ENCODE measurements around the gene EMP3.
"Not testable (repeated sequence)": the region's sequence is repeated elsewhere in the genome, so short reads cannot be mapped to it uniquely, and the experiment has no call there.

EMP3 gene

GRCh38 chr19:48325265-48325910 lies at the start of gene EMP3:
TSS of gene EMP3 (plus strand) at chr19:48325552. CDS start at chr19:48326845, 1,293 bp downstream.
- DNase-seq (ENCODE audit: low spot score), result peak; percentile 87

- DNase-seq (ENCODE audit: low spot score), result no peak
Measured at GRCh38 chr19:48279747-48280146, 45.6 kb upstream of the EMP3 start.

GRCh38 chr19:48283908-48284307 lies 41.4 kb upstream of the EMP3 start:
- DNase-seq (ENCODE audit: low spot score), result no peak

GRCh38 chr19:48284896-48285295 lies 40.5 kb upstream of the EMP3 start:
- DNase-seq (ENCODE audit: low spot score), result no peak

- no peak for DNase-seq (ENCODE audit: low spot score)
Measured at GRCh38 chr19:48287748-48288147, 37.6 kb upstream of the EMP3 start.

- no peak for DNase-seq (ENCODE audit: low spot score)
Measured at GRCh38 chr19:48290401-48290770, 35.0 kb upstream of the EMP3 start.

GRCh38 chr19:48290771-48291488 lies 34.4 kb upstream of the EMP3 start:
- peak; percentile 44 for DNase-seq (ENCODE audit: low spot score)

- not testable (repeated sequence) for DNase-seq (ENCODE audit: low spot score)
Measured at GRCh38 chr19:48291489-48291815, 33.9 kb upstream of the EMP3 start.

- no peak for DNase-seq (ENCODE audit: low spot score)
Measured at GRCh38 chr19:48292798-48293197, 32.6 kb upstream of the EMP3 start.

GRCh38 chr19:48295458-48295857 lies 29.9 kb upstream of the EMP3 start:
- DNase-seq (ENCODE audit: low spot score), result no peak

GRCh38 chr19:48296963-48297734 lies 28.2 kb upstream of the EMP3 start:
- no peak for DNase-seq (ENCODE audit: low spot score)

GRCh38 chr19:48297975-48298374 lies 27.4 kb upstream of the EMP3 start:
- no peak for DNase-seq (ENCODE audit: low spot score)

- no peak for DNase-seq (ENCODE audit: low spot score)
Measured at GRCh38 chr19:48301886-48302599, 23.3 kb upstream of the EMP3 start.

GRCh38 chr19:48302600-48302959 lies 22.8 kb upstream of the EMP3 start:
- DNase-seq (ENCODE audit: low spot score), result no peak

GRCh38 chr19:48303367-48303766 lies 22.0 kb upstream of the EMP3 start:
- no peak for DNase-seq (ENCODE audit: low spot score)

GRCh38 chr19:48303866-48304265 lies 21.5 kb upstream of the EMP3 start:
- DNase-seq (ENCODE audit: low spot score), result no peak

- DNase-seq (ENCODE audit: low spot score), result no peak
Measured at GRCh38 chr19:48308631-48309586, 16.4 kb upstream of the EMP3 start.

GRCh38 chr19:48309731-48310130 lies 15.6 kb upstream of the EMP3 start:
- DNase-seq (ENCODE audit: low spot score), result not testable (repeated sequence)

GRCh38 chr19:48310227-48310626 lies 15.1 kb upstream of the EMP3 start:
- DNase-seq (ENCODE audit: low spot score), result no peak

GRCh38 chr19:48311384-48311783 lies 14.0 kb upstream of the EMP3 start:
- no peak for DNase-seq (ENCODE audit: low spot score)

GRCh38 chr19:48315712-48316111 lies 9.6 kb upstream of the EMP3 start:
- no peak for DNase-seq (ENCODE audit: low spot score)

GRCh38 chr19:48317708-48317960 lies 7.7 kb upstream of the EMP3 start:
- DNase-seq (ENCODE audit: low spot score), result not testable (repeated sequence)
